CD14-positive monocyte (primary cell): ENCODE data around the gene GABRB2. TPM values are rescaled to one million over a fixed set of nuclear protein-coding genes. Genes with fewer than 3 reads are reported as not detected.

Experiments used
- DNase-seq, 3 donors: peaks; one replicate each; pipeline ENCODE4 v3.0.0-alpha.2; 2011 to 2022
- H2AFZ ChIP-seq: 2 replicates; pipeline ENCODE4 v1.6.0; 2012; ENCODE audit warnings: mild to moderate bottlenecking, low read depth, low read length, inconsistent platforms; ENCODE audit not compliant: insufficient read depth, poor library complexity, severe bottlenecking
- H3K27ac ChIP-seq, 2 donors: 1 replicate in 1 of 2; 2 replicates in 1 of 2; pipeline ENCODE4 v1.5.1; 2012 to 2013; ENCODE audit warnings: low read length in 2 of 2, control low read depth in 1 of 2, inconsistent platforms in 1 of 2, low read depth in 1 of 2, mild to moderate bottlenecking in 1 of 2
- H3K27me3 ChIP-seq, 2 donors: one replicate each; pipeline versions ENCODE4 v1.6.0 to v1.6.1; 2011 to 2013; ENCODE audit warnings: low read length in 2 of 2; ENCODE audit not compliant: control insufficient read depth in 2 of 2, insufficient read depth in 2 of 2
- H3K36me3 ChIP-seq, 2 donors: replicated peaks in 1 of 2; 1 replicate in 1 of 2; 2 replicates in 1 of 2; pipeline versions ENCODE4 v1.5.1 to v1.6.1; 2012 to 2013; ENCODE audit warnings: low read length in 2 of 2, control low read depth in 1 of 2, inconsistent platforms in 1 of 2, mild to moderate bottlenecking in 1 of 2; ENCODE audit not compliant: insufficient read depth in 2 of 2, control insufficient read depth in 1 of 2
- H3K4me1 ChIP-seq, 2 donors: 1 replicate in 1 of 2; 2 replicates in 1 of 2; pipeline versions ENCODE4 v1.5.1 to v1.6.1; 2012 to 2013; ENCODE audit warnings: low read length in 2 of 2, control low read depth in 1 of 2, inconsistent platforms in 1 of 2, mild to moderate bottlenecking in 1 of 2, moderate library complexity in 1 of 2; ENCODE audit not compliant: insufficient read depth in 2 of 2, control insufficient read depth in 1 of 2
- H3K4me2 ChIP-seq: replicated peaks from 2 replicates; pipeline ENCODE3; 2012; ENCODE audit warnings: low read length, moderate library complexity, mild to moderate bottlenecking; ENCODE audit not compliant: poor library complexity, severe bottlenecking; ENCODE audit errors: extremely low read depth
- H3K4me3 ChIP-seq, 3 experiments: fragments of 200-600 bp in 1 of 3; sonication (generic) in 1 of 3; replicated peaks in 1 of 3; 1 replicate in 2 of 3; 2 replicates in 1 of 3; pipeline ENCODE4 v1.5.1; 2011 to 2013; ENCODE audit warnings: low read length in 3 of 3, mild to moderate bottlenecking in 3 of 3, control low read depth in 2 of 3, low read depth in 2 of 3, inconsistent platforms in 1 of 3, moderate library complexity in 1 of 3
- H3K79me2 ChIP-seq: 2 replicates; pipeline ENCODE4 v1.6.0; 2012; ENCODE audit warnings: mild to moderate bottlenecking, control low read depth, inconsistent platforms, low read length, moderate library complexity; ENCODE audit not compliant: insufficient read depth
- H3K9ac ChIP-seq: 2 replicates; pipeline ENCODE4 v1.6.0; 2017; ENCODE audit warnings: low read length, mild to moderate bottlenecking; ENCODE audit not compliant: insufficient read depth, poor library complexity, severe bottlenecking
- H3K9me3 ChIP-seq, 2 donors: replicated peaks in 1 of 2; 1 replicate in 1 of 2; 2 replicates in 1 of 2; pipeline versions ENCODE4 v1.5.1 to v1.6.1; 2012 to 2013; ENCODE audit warnings: low read length in 2 of 2, control low read depth in 1 of 2; ENCODE audit not compliant: control insufficient read depth in 1 of 2, insufficient read depth in 1 of 2
- H4K20me1 ChIP-seq: 2 replicates; pipeline ENCODE4 v1.6.0; 2012; ENCODE audit warnings: mild to moderate bottlenecking, low read length, control low read depth, moderate library complexity; ENCODE audit not compliant: insufficient read depth
- H3K27ac Mint-ChIP-seq, 7 donors: one replicate each; pipeline ENCODE4 v1.8.0; 2020; ENCODE audit warnings: mild to moderate bottlenecking in 7 of 7, mixed read lengths in 7 of 7, moderate library complexity in 6 of 7, inconsistent platforms in 2 of 7
- H3K27me3 Mint-ChIP-seq, 3 donors: one replicate each; pipeline ENCODE4 v1.8.0; 2021 to 2022; ENCODE audit warnings: low read depth in 3 of 3, mild to moderate bottlenecking in 3 of 3, mixed read lengths in 3 of 3, moderate library complexity in 3 of 3, inconsistent platforms in 1 of 3
- H3K36me3 Mint-ChIP-seq, 2 donors: one replicate each; pipeline ENCODE4 v1.8.0; 2020; ENCODE audit warnings: mixed read lengths in 2 of 2, inconsistent platforms in 1 of 2, mild to moderate bottlenecking in 1 of 2
- H3K4me1 Mint-ChIP-seq: one replicate; pipeline ENCODE4 v1.8.0; 2020; ENCODE audit warnings: mild to moderate bottlenecking, mixed read lengths
- H3K4me3 Mint-ChIP-seq, 2 donors: one replicate each; pipeline ENCODE4 v1.8.0; 2020; ENCODE audit warnings: mild to moderate bottlenecking in 2 of 2, mixed read lengths in 2 of 2, moderate library complexity in 1 of 2
- H3K9me3 Mint-ChIP-seq, 7 donors: one replicate each; pipeline ENCODE4 v1.8.0; 2020 to 2022; ENCODE audit warnings: mixed read lengths in 7 of 7, mild to moderate bottlenecking in 6 of 7, moderate library complexity in 6 of 7, inconsistent platforms in 2 of 7
- CTCF ChIP-seq: fragments of 200-600 bp; IDR thresholded peaks from one replicate; pipeline ENCODE4 v1.8.0; 2022; ENCODE audit warnings: antibody characterized with exemption, mild to moderate bottlenecking
- WGBS: methylation state at CpG from one replicate; pipeline ENCODE4 v1.1.5; 2013; ENCODE audit warnings: missing lambda C conversion rate; ENCODE audit not compliant: insufficient coverage; 5-methylcytosine and 5-hydroxymethylcytosine counted together
- intact Hi-C, 2 donors: fragments of 100-400 bp; cut with micrococcal nuclease; formaldehyde crosslinking; loops; one replicate each; pipeline versions ENCODE4 v1.15.0 to v1.15.1; 2023
- polyA plus RNA-seq, 3 donors: library from polyadenylated mRNA; depleted of rRNA in 1 of 3; unstranded in 2 of 3; stranded (reverse) in 1 of 3; fragments of 300-500 nt in 2 of 3; fragments of >200 nt in 1 of 3; fragmentation: Illumina TruSeq in 2 of 3; gene quantifications; 1 replicate in 2 of 3; 2 replicates in 1 of 3; pipeline ENCODE4 v1.2.3, GENCODE V29; 2012 to 2021

Gene GABRB2
- polyA plus RNA-seq, 3 donors = not detected

GRCh38 chr5:161306351-161306995 lies 240.1 kb downstream of the GABRB2 start:
- H3K27ac ChIP-seq = no peak overlapping the region
- peaks cover 0 to 1% (median 0%) of the 10 kb centered on the region in 3 donors for H3K27me3 Mint-ChIP-seq
- H3K27ac Mint-ChIP-seq = no peak overlapping the region
- no peaks in the 10 kb centered on the region for H3K4me1 ChIP-seq
- no peaks in the 10 kb centered on the region for H3K4me1 Mint-ChIP-seq
- no peak overlapping the region for H3K4me2 ChIP-seq
- H3K9ac ChIP-seq = no peak overlapping the region
- no peaks in the 10 kb centered on the region for H3K36me3 Mint-ChIP-seq
- TF ChIP-seq CTCF = no peak
- intact Hi-C loops = no loop called here
- H3K27me3 ChIP-seq = no peaks in the 10 kb centered on the region
- no peaks in the 10 kb centered on the region for H3K9me3 ChIP-seq
- H4K20me1 ChIP-seq = no peaks in the 10 kb centered on the region
- no peaks in the 10 kb centered on the region for H3K79me2 ChIP-seq
- no peak for DNase-seq
- WGBS = 70% methylated on average over 2 of the region's 4 CpGs
- no peak overlapping the region for H3K4me3 Mint-ChIP-seq
- peaks cover 0 to 10% (median 4%) of the 10 kb centered on the region in 7 donors for H3K9me3 Mint-ChIP-seq
- H3K36me3 ChIP-seq = no peaks in the 10 kb centered on the region
- no peak overlapping the region for H3K4me3 ChIP-seq
- H2AFZ ChIP-seq = no peak overlapping the region

GRCh38 chr5:161305601-161306000 lies 240.9 kb downstream of the GABRB2 start:
- no peaks in the 10 kb centered on the region for H3K79me2 ChIP-seq
- no peaks in the 10 kb centered on the region for H3K9me3 ChIP-seq
- H3K27ac Mint-ChIP-seq = no peak overlapping the region
- H4K20me1 ChIP-seq = no peaks in the 10 kb centered on the region
- H3K27me3 ChIP-seq = no peaks in the 10 kb centered on the region
- H3K4me1 ChIP-seq = no peaks in the 10 kb centered on the region
- peaks cover 0 to 9% (median 3%) of the 10 kb centered on the region in 7 donors for H3K9me3 Mint-ChIP-seq
- H3K4me2 ChIP-seq = no peak overlapping the region
- H3K27ac ChIP-seq = no peak overlapping the region
- no peak overlapping the region for H3K9ac ChIP-seq
- H3K27me3 Mint-ChIP-seq = peaks cover 0 to 1% (median 0%) of the 10 kb centered on the region in 3 donors
- no peak for DNase-seq
- H3K4me1 Mint-ChIP-seq = no peaks in the 10 kb centered on the region
- TF ChIP-seq CTCF = no peak
- H2AFZ ChIP-seq = no peak overlapping the region
- H3K36me3 Mint-ChIP-seq = no peaks in the 10 kb centered on the region
- intact Hi-C loops = no loop called here
- no peak overlapping the region for H3K4me3 Mint-ChIP-seq
- no peaks in the 10 kb centered on the region for H3K36me3 ChIP-seq
- no peak overlapping the region for H3K4me3 ChIP-seq
